Panc1 (cell line): Measurements from ENCODE around the gene PDE1C. TPM values are rescaled to one million over a fixed set of nuclear protein-coding genes. Genes with fewer than 3 reads are reported as not detected.

Experiments used
- ATAC-seq: fragments of 200-7000 bp; cut with Tn5 transposase; 2 replicates; pipeline ENCODE4 v1.9.1; 2020; ENCODE audit warnings: mild to moderate bottlenecking, moderate library complexity
- BruUV-seq: library from RNA; stranded (reverse); fragments of 400-500 nt; replicated peaks from 2 replicates; lab custom pipeline; 2021; lab: Mats Ljungman, UMichigan
- CTCF ChIA-PET: fragments of 300-600 bp; sonication (Branson Sonifier 250); formaldehyde crosslinking; loops from one replicate; lab custom pipeline; 2022; ENCODE audit warnings: antibody characterized with exemption; lab: Charles Lee
- POLR2A ChIA-PET: fragments of 300-600 bp; sonication (Branson Sonifier 250); formaldehyde crosslinking; loops from one replicate; lab custom pipeline; 2022; ENCODE audit warnings: antibody characterized with exemption; lab: Charles Lee
- DNase-seq: peaks from one replicate; pipeline ENCODE4 v3.0.0-alpha.2; 2010; ENCODE audit warnings: low read depth, low spot score
- H3K27ac ChIP-seq: 2 replicates; pipeline ENCODE4 v1.5.1; 2011; ENCODE audit warnings: mild to moderate bottlenecking, low read length, inconsistent platforms
- H3K27me3 ChIP-seq: fragments of 200-500 bp; sonication (Bioruptor generic); 2 replicates; pipeline ENCODE4 v1.6.0; 2014; ENCODE audit warnings: low read length, inconsistent platforms; ENCODE audit not compliant: control insufficient read depth, insufficient read depth
- H3K36me3 ChIP-seq: fragments of 200-500 bp; sonication (Bioruptor generic); 2 replicates; pipeline ENCODE4 v1.5.1; 2014; ENCODE audit warnings: inconsistent platforms, mild to moderate bottlenecking, low read length, moderate library complexity; ENCODE audit not compliant: control insufficient read depth, insufficient read depth
- H3K4me1 ChIP-seq: 2 replicates; pipeline ENCODE4 v1.5.1; 2011; ENCODE audit warnings: inconsistent platforms, mild to moderate bottlenecking, low read length, moderate library complexity; ENCODE audit not compliant: control insufficient read depth, insufficient read depth
- H3K4me3 ChIP-seq, 2 experiments: 2 replicates each; pipeline ENCODE4 v1.5.1; 2011 to 2012; ENCODE audit warnings: low read depth in 2 of 2, low read length in 2 of 2, mild to moderate bottlenecking in 2 of 2, inconsistent platforms in 1 of 2, moderate library complexity in 1 of 2
- H3K9me3 ChIP-seq: fragments of 200-500 bp; sonication (Bioruptor generic); 2 replicates; pipeline ENCODE4 v1.5.1; 2014; ENCODE audit warnings: low read depth, mild to moderate bottlenecking, inconsistent platforms, low read length, moderate library complexity; ENCODE audit not compliant: control insufficient read depth, insufficient read depth
- CTCF ChIP-seq: fragments of 450-650 bp; IDR thresholded peaks from 2 replicates; pipeline ENCODE4 v1.5.1; 2017; ENCODE audit warnings: mild to moderate bottlenecking
- POLR2AphosphoS5 ChIP-seq: IDR thresholded peaks from 2 replicates; pipeline ENCODE4 v1.6.1; 2012; ENCODE audit warnings: mild to moderate bottlenecking, low read depth, low read length, moderate library complexity
- REST ChIP-seq, 2 experiments: IDR thresholded peaks; 2 replicates each; pipeline ENCODE4 v1.6.1; 2011 to 2012; ENCODE audit warnings: low read depth in 2 of 2, control low read depth in 1 of 2, low read length in 1 of 2, mild to moderate bottlenecking in 1 of 2, moderate library complexity in 1 of 2; ENCODE audit not compliant: insufficient read depth in 1 of 2
- SIN3A ChIP-seq: IDR thresholded peaks from 2 replicates; pipeline ENCODE4 v1.6.1; 2012; ENCODE audit warnings: low read depth, mild to moderate bottlenecking, low read length, moderate library complexity, borderline replicate concordance; ENCODE audit not compliant: insufficient read depth
- TCF7L2 ChIP-seq: IDR thresholded peaks from 2 replicates; pipeline ENCODE4 v1.6.1; 2011; ENCODE audit warnings: mild to moderate bottlenecking, low read depth, low read length, inconsistent platforms
- in situ Hi-C: cut with HindIII; loops from 2 replicates; pipeline ENCODE4 v1.10.0; 2016; ENCODE audit warnings: low sequenced_read_pairs, low pct_unique_long_range_greater_than_20kb
- intact Hi-C: fragments of 100-400 bp; cut with micrococcal nuclease; formaldehyde crosslinking; loops from one replicate; pipeline ENCODE4 v1.10.0; 2022; ENCODE audit not compliant: unreplicated experiment
- total RNA-seq: library from RNA; stranded (reverse); gene quantifications from one replicate; pipeline ENCODE4 v1.2.1, GENCODE V29; 2021; ENCODE audit not compliant: unreplicated experiment

Gene PDE1C
- total RNA-seq, 1 experiment from 2014 or later, result not detected

- TF ChIP-seq SIN3A (no peak), CTCF (no peak), POLR2AphosphoS5 (no peak), REST (IDR thresholded peaks at IDR 0.05; ENCODE audit: insufficient read depth in 1 of 2, low read depth in 2 of 2, low read length in 1 of 2) (no peak), TCF7L2 (no peak)
- Histone ChIP-seq H3K36me3 (no peaks in the 10 kb centered on the region), H3K27me3 (no peaks in the 10 kb centered on the region), H3K9me3 (no peaks in the 10 kb centered on the region), H3K4me1 (no peaks in the 10 kb centered on the region), H3K27ac (no peak overlapping the region), H3K4me3 (no peak overlapping the region)
- ChIA-PET CTCF (no interaction called here), POLR2A (no interaction called here)
- in situ Hi-C loops, result no loop called here
- intact Hi-C loops, result no loop called here
- ATAC-seq (no peak), DNase-seq (no peak)
- BruUV-seq, result no TSS peak
These were observed 150.4 kb downstream of the PDE1C start for GRCh38 chr7:31919678-31920369.

- ATAC-seq (no peak), DNase-seq (no peak)
- Histone ChIP-seq H3K4me3 (no peak overlapping the region), H3K36me3 (no peaks in the 10 kb centered on the region), H3K9me3 (no peaks in the 10 kb centered on the region), H3K27ac (no peak overlapping the region), H3K4me1 (no peaks in the 10 kb centered on the region), H3K27me3 (no peaks in the 10 kb centered on the region)
- in situ Hi-C loops (no loop called here), intact Hi-C loops (loop anchor here (1.0 kb wide), 1 partner anchor 193 kb away; no protein-coding TSS in a partner anchor)
- ChIA-PET CTCF (no interaction called here), POLR2A (no interaction called here)
- TF ChIP-seq TCF7L2, result no peak
- TF ChIP-seq CTCF, result no peak
- no peak for TF ChIP-seq POLR2AphosphoS5
- BruUV-seq, result no TSS peak
These were observed 151.4 kb downstream of the PDE1C start for GRCh38 chr7:31918706-31919393.
